ENCODE data around the gene GSE1. TPM values are rescaled to one million over a fixed set of nuclear protein-coding genes. Genes with fewer than 3 reads are reported as not detected.

The GSE1 gene
- total RNA-seq, 1 experiment from 2014 or later = 97.5 TPM

DNA sequence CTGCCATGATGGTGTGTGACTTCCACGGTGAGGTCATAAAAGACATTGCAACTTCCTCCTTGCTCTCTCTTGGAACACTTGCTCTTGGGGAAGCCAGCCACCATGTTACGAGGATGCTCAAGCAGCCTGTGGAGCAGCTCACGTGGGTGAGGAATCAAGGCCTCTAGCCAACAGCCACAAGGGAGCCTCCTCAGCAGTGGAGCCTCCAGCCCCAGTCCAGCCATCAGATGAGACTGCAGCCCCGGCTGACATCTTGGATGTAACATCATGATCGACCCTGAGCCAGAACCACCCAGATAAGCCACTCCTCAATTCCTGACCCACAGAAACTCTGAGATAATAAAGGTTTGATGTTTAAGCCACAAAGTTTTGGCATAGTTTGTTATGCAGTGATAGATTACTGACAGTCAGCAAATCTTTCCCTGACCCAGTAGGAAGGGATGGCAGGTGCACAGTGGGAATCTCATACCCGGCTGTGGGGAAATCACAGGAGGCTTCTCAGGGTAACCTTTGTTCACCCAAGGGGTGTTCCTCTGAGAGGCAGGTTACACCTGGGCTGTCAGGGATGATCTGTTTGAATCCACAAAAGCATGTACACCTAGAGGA lies 99.0 kb downstream of the GSE1 start:
- H3K4me1 ChIP-seq (ENCODE audit: control insufficient read depth, insufficient read depth, low read length) = 0 out of 2 replicates have a peak, but pooled peaks cover 4% of the 10 kb centered on the region
- no peaks in the 10 kb centered on the region for H3K36me3 ChIP-seq (ENCODE audit: control insufficient read depth, insufficient read depth, low read length)
- ATAC-seq (no peak), DNase-seq (ENCODE audit: low read depth, low spot score) (no peak)
- H3K9me3 ChIP-seq (ENCODE audit: control insufficient read depth, insufficient read depth, low read depth, low read length) = no peaks in the 10 kb centered on the region
- no peak overlapping the region for H3K4me3 ChIP-seq (ENCODE audit: low read depth in 2 of 2, low read length in 2 of 2)
- no peak overlapping the region for H3K27ac ChIP-seq (ENCODE audit: low read length)
- ChIA-PET POLR2A (no interaction called here), CTCF (no interaction called here)
- H3K27me3 ChIP-seq (ENCODE audit: control insufficient read depth, insufficient read depth, low read length) = no peaks in the 10 kb centered on the region
- no TSS peak for BruUV-seq (replicated peaks)
- no peak for TF ChIP-seq SIN3A (IDR thresholded peaks at IDR 0.05; ENCODE audit: borderline replicate concordance, insufficient read depth, low read depth, low read length)
- TF ChIP-seq, protein P1, sequence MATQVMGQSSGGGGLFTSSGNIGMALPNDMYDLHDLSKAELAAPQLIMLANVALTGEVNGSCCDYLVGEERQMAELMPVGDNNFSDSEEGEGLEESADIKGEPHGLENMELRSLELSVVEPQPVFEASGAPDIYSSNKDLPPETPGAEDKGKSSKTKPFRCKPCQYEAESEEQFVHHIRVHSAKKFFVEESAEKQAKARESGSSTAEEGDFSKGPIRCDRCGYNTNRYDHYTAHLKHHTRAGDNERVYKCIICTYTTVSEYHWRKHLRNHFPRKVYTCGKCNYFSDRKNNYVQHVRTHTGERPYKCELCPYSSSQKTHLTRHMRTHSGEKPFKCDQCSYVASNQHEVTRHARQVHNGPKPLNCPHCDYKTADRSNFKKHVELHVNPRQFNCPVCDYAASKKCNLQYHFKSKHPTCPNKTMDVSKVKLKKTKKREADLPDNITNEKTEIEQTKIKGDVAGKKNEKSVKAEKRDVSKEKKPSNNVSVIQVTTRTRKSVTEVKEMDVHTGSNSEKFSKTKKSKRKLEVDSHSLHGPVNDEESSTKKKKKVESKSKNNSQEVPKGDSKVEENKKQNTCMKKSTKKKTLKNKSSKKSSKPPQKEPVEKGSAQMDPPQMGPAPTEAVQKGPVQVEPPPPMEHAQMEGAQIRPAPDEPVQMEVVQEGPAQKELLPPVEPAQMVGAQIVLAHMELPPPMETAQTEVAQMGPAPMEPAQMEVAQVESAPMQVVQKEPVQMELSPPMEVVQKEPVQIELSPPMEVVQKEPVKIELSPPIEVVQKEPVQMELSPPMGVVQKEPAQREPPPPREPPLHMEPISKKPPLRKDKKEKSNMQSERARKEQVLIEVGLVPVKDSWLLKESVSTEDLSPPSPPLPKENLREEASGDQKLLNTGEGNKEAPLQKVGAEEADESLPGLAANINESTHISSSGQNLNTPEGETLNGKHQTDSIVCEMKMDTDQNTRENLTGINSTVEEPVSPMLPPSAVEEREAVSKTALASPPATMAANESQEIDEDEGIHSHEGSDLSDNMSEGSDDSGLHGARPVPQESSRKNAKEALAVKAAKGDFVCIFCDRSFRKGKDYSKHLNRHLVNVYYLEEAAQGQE (IDR thresholded peaks at IDR 0.05; ENCODE audit: insufficient read depth in 1 of 2, low read depth in 2 of 2, low read length in 1 of 2) = no peak
- TF ChIP-seq TCF7L2 (IDR thresholded peaks at IDR 0.05; ENCODE audit: low read depth, low read length) = no peak
- no peak for TF ChIP-seq POLR2AphosphoS5 (IDR thresholded peaks at IDR 0.05; ENCODE audit: low read depth, low read length)
- TF ChIP-seq, protein P2, sequence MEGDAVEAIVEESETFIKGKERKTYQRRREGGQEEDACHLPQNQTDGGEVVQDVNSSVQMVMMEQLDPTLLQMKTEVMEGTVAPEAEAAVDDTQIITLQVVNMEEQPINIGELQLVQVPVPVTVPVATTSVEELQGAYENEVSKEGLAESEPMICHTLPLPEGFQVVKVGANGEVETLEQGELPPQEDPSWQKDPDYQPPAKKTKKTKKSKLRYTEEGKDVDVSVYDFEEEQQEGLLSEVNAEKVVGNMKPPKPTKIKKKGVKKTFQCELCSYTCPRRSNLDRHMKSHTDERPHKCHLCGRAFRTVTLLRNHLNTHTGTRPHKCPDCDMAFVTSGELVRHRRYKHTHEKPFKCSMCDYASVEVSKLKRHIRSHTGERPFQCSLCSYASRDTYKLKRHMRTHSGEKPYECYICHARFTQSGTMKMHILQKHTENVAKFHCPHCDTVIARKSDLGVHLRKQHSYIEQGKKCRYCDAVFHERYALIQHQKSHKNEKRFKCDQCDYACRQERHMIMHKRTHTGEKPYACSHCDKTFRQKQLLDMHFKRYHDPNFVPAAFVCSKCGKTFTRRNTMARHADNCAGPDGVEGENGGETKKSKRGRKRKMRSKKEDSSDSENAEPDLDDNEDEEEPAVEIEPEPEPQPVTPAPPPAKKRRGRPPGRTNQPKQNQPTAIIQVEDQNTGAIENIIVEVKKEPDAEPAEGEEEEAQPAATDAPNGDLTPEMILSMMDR (IDR thresholded peaks at IDR 0.05) = no peak
- intact Hi-C loops (cut with micrococcal nuclease; ENCODE audit: unreplicated experiment) = no loop called here
- in situ Hi-C loops (cut with HindIII; ENCODE audit: low pct_unique_long_range_greater_than_20kb, low sequenced_read_pairs) = no loop called here

DNA sequence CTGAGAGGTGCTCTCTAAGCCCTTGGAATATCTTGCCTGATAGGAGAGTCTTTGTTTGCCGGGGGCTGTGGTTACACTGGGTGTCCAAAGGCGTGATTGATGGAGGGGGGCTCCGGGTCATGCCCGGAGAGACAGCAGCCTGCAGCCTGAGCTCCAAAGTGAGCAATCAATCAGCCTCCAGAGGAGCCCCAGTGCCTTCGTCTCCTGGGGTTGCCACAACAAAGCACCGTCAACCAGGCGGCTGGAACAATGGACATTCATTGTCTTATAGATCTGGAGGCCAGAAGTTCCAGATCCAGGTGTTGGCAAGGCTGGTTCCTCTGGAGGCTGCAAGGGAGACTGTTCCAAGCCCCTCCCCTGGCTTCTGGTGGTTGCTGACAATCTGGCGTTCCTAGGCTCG lies 99.7 kb downstream of the GSE1 start:
- Histone ChIP-seq H3K4me1 (ENCODE audit: control insufficient read depth, insufficient read depth, low read length) (peaks cover 9% of the 10 kb centered on the region; the same call in 1 of the 2 replicates), H3K36me3 (ENCODE audit: control insufficient read depth, insufficient read depth, low read length) (no peaks in the 10 kb centered on the region), H3K9me3 (ENCODE audit: control insufficient read depth, insufficient read depth, low read depth, low read length) (no peaks in the 10 kb centered on the region), H3K4me3 (ENCODE audit: low read depth in 2 of 2, low read length in 2 of 2) (no peak overlapping the region), H3K27ac (ENCODE audit: low read length) (no peak overlapping the region), H3K27me3 (ENCODE audit: control insufficient read depth, insufficient read depth, low read length) (no peaks in the 10 kb centered on the region)
- no peak for DNase-seq (ENCODE audit: low read depth, low spot score)
- in situ Hi-C loops (cut with HindIII; ENCODE audit: low pct_unique_long_range_greater_than_20kb, low sequenced_read_pairs) (no loop called here), intact Hi-C loops (cut with micrococcal nuclease; ENCODE audit: unreplicated experiment) (no loop called here)
- no TSS peak for BruUV-seq (replicated peaks)
- CTCF ChIA-PET = no interaction called here
- TF ChIP-seq SIN3A (IDR thresholded peaks at IDR 0.05; ENCODE audit: borderline replicate concordance, insufficient read depth, low read depth, low read length) (no peak), TCF7L2 (IDR thresholded peaks at IDR 0.05; ENCODE audit: low read depth, low read length) (no peak), POLR2AphosphoS5 (IDR thresholded peaks at IDR 0.05; ENCODE audit: low read depth, low read length) (no peak)
- TF ChIP-seq, protein P2 (IDR thresholded peaks at IDR 0.05) = no peak
- TF ChIP-seq, protein P1 (IDR thresholded peaks at IDR 0.05; ENCODE audit: insufficient read depth in 1 of 2, low read depth in 2 of 2, low read length in 1 of 2) = no peak
- no peak for ATAC-seq
- POLR2A ChIA-PET = no interaction called here
